Measurements from ENCODE around the gene SP100.
A peak's percentile ranks its signal among the peaks of the same experiment; 100 is the strongest.
"Not testable (repeated sequence)": the region's sequence is repeated elsewhere in the genome, so short reads cannot be mapped to it uniquely, and the experiment has no call there.

Gene SP100

DNA sequence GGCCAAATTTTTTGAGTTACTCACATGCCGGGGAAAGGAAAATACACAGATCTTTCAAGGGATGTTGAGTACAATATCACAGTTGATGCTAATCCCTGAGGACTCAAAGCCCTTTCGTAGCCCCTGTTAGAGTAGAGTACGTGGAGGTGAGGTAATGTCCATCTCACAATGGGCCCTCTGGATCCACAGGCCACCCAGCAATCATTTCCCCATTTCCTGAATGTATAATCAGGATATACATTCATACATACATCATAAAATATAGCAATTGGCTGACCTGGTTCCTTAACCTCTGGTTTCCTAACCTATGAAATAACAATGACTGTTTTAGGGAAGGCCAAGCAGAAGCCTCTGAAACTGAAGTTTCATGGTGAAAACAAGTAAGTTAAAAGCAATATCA lies 10.2 kb upstream of the SP100 start:
- H3K27me3 ChIP-seq (ENCODE audit: control insufficient read depth in 5 of 5, insufficient read depth in 4 of 5, low read length in 5 of 5) = no peaks in the 10 kb centered on the region
- H3K9me3 ChIP-seq (ENCODE audit: control insufficient read depth in 5 of 5, low read length in 5 of 5) = no peaks in the 10 kb centered on the region
- H3K4me3 ChIP-seq (ENCODE audit: low read depth in 1 of 5, low read length in 5 of 5) = no peak overlapping the region
- H3K27ac ChIP-seq (ENCODE audit: low read depth, low read length) = no peak overlapping the region
- peaks cover 3 to 20% (median 12%) of the 10 kb centered on the region in 5 donors for H3K36me3 ChIP-seq (ENCODE audit: control insufficient read depth in 5 of 5, insufficient read depth in 5 of 5, low read length in 5 of 5)
- no peak overlapping the region for H3K9ac ChIP-seq (ENCODE audit: low read length in 5 of 5)
- H3K4me1 ChIP-seq (ENCODE audit: control insufficient read depth in 5 of 5, insufficient read depth in 5 of 5, low read length in 5 of 5) = peaks cover 1 to 27% (median 19%) of the 10 kb centered on the region in 5 donors

DNA sequence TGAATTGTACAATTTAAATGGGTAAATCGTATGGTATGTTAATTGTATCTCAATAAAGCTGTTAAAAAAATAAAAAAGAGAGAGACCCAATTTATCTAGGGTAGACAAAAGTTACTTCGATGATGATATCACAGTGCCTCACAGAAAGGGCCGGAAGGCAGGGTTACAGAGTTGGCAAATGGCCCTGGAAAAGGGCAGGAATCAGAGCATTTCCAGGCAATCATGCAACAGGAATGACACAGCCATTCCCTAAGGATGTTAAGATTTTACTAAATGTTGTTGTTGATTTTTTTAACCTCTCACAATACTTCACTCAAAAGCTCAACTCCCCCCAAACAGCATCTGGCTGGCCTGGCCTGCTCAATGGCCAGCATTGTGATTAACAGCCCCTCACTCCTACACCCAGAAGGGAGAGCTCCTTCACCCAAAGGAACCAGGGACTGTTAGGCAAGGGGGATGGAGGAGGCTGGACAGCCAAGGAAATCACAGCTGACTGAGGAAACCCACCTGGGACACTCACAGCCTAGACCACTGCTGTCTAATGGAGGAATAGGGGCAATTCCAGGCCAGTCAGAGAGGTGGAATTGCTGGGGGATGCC lies 7.7 kb upstream of the SP100 start:
- H3K36me3 ChIP-seq (ENCODE audit: control insufficient read depth in 5 of 5, insufficient read depth in 5 of 5, low read length in 5 of 5) = peaks cover 0 to 14% (median 7%) of the 10 kb centered on the region in 5 donors
- H3K27ac ChIP-seq (ENCODE audit: low read depth, low read length) = peak overlapping the region; percentile 52
- H3K27me3 ChIP-seq (ENCODE audit: control insufficient read depth in 5 of 5, insufficient read depth in 4 of 5, low read length in 5 of 5) = no peaks in the 10 kb centered on the region
- H3K4me1 ChIP-seq (ENCODE audit: control insufficient read depth in 5 of 5, insufficient read depth in 5 of 5, low read length in 5 of 5) = peaks cover 2 to 47% (median 33%) of the 10 kb centered on the region in 5 donors
- H3K4me3 ChIP-seq (ENCODE audit: low read depth in 1 of 5, low read length in 5 of 5) = no peak overlapping the region
- H3K9me3 ChIP-seq (ENCODE audit: control insufficient read depth in 5 of 5, low read length in 5 of 5) = no peaks in the 10 kb centered on the region
- H3K9ac ChIP-seq (ENCODE audit: low read length in 5 of 5) = peak overlapping the region in 1 of 5 donors; percentile 4

DNA sequence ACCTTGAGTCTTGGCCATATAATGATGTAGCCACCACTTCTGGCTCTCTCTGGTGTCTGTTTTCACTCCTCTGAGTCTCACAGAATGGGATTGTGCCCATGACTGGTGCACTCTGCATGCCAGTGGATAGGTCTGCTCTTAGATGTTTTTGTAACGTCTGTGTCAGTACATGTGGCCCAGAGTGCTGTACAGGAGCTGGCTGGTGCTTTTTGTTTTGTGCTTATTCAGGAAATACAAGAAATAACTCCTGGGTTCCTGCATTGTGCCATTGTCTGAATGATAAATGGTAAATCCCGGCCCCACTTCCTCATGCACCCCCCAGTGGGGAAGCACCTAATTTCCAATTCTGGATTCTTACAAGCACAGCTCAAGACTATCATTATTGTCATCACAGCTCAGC lies 6.7 kb upstream of the SP100 start:
- H3K4me3 ChIP-seq (ENCODE audit: low read depth in 1 of 5, low read length in 5 of 5); H3K9me3 ChIP-seq (ENCODE audit: control insufficient read depth in 5 of 5, low read length in 5 of 5); H3K27me3 ChIP-seq (ENCODE audit: control insufficient read depth in 5 of 5, insufficient read depth in 4 of 5, low read length in 5 of 5); H3K36me3 ChIP-seq (ENCODE audit: control insufficient read depth in 5 of 5, insufficient read depth in 5 of 5, low read length in 5 of 5); H3K9ac ChIP-seq (ENCODE audit: low read length in 5 of 5): not testable (repeated sequence)
- Histone ChIP-seq H3K27ac (ENCODE audit: low read depth, low read length) (peak overlapping the region; percentile 52), H3K4me1 (ENCODE audit: control insufficient read depth in 5 of 5, insufficient read depth in 5 of 5, low read length in 5 of 5) (peaks cover 2 to 47% (median 33%) of the 10 kb centered on the region in 5 donors)

DNA sequence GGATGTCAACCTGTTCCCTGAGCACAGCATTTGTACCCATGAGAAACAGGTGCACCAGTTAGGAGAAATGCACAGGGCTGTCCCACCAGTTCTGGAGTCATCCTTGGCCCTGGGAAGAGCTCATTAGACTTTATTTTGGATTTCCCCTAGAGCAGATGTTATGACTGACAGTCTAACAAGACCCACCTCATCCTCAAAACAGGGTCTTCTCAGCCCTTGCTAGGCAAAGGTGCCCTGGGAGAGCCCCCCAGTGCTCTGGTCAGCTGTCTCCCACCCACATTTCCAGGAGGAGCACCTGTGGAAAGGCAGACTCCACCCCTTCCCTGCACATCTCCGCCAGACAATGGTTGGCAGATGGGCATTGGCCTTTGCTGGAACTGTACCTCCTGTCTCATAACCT lies 5.7 kb upstream of the SP100 start:
- Histone ChIP-seq H3K9me3 (ENCODE audit: control insufficient read depth in 5 of 5, low read length in 5 of 5) (no peaks in the 10 kb centered on the region), H3K4me1 (ENCODE audit: control insufficient read depth in 5 of 5, insufficient read depth in 5 of 5, low read length in 5 of 5) (peaks cover 2 to 54% (median 33%) of the 10 kb centered on the region in 5 donors), H3K4me3 (ENCODE audit: low read depth in 1 of 5, low read length in 5 of 5) (no peak overlapping the region)

DNA sequence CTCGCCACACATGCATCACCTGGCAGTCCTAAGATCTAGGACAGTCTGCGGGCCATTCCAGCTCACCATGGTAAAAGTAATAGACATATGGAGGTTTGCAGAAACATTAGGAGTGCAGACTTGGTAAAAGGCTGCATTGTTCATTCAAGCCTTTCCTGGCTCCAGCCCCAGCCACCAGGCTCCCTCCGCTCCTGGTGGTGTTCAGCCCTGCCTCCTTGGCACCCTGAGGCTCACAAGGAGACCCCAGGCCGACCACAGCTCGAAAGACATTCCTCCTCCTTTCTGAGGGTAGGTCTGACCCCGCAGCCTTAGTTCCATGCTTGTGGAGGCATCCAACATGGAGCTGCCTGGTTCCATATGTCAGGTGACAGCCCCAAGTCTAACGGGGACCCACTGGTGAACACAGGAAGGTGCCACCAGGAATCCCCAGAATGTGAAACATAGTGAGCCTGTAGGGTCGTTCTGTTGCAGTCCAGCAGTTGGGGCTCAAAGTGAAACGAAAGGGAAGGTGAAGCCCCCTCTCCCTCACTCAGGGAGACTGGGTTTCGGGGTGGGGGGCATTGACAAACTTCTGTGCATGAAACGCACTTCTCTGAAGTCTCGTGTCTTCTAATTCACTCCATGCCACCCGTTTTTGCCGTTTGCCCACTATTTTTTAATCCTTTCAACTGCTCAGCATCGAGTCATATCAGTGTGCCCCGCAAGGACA lies 5.0 kb upstream of the SP100 start:
- no peaks in the 10 kb centered on the region for H3K9me3 ChIP-seq (ENCODE audit: control insufficient read depth in 5 of 5, low read length in 5 of 5)
- H3K4me1 ChIP-seq (ENCODE audit: control insufficient read depth in 5 of 5, insufficient read depth in 5 of 5, low read length in 5 of 5) = peaks cover 2 to 61% (median 40%) of the 10 kb centered on the region in 5 donors
- H3K4me3 ChIP-seq (ENCODE audit: low read depth in 1 of 5, low read length in 5 of 5) = peak overlapping the region; percentile 88 to 95 (median 88)
- peak overlapping the region; percentile 80 to 99 (median 91) for H3K9ac ChIP-seq (ENCODE audit: low read length in 5 of 5)
- H3K27me3 ChIP-seq (ENCODE audit: control insufficient read depth in 5 of 5, insufficient read depth in 4 of 5, low read length in 5 of 5) = no peaks in the 10 kb centered on the region
- H3K27ac ChIP-seq (ENCODE audit: low read depth, low read length) = peak overlapping the region; percentile 96
- no peaks in the 10 kb centered on the region for H3K36me3 ChIP-seq (ENCODE audit: control insufficient read depth in 5 of 5, insufficient read depth in 5 of 5, low read length in 5 of 5)

More for the DNA sequence above, 5.7 kb upstream of the SP100 start:
- H3K36me3 ChIP-seq (ENCODE audit: control insufficient read depth in 5 of 5, insufficient read depth in 5 of 5, low read length in 5 of 5) = peaks cover 0 to 3% (median 0%) of the 10 kb centered on the region in 5 donors
- H3K27me3 ChIP-seq (ENCODE audit: control insufficient read depth in 5 of 5, insufficient read depth in 4 of 5, low read length in 5 of 5) = no peaks in the 10 kb centered on the region
- H3K27ac ChIP-seq (ENCODE audit: low read depth, low read length) = peak overlapping the region; percentile 52
- no peak overlapping the region for H3K9ac ChIP-seq (ENCODE audit: low read length in 5 of 5)

DNA sequence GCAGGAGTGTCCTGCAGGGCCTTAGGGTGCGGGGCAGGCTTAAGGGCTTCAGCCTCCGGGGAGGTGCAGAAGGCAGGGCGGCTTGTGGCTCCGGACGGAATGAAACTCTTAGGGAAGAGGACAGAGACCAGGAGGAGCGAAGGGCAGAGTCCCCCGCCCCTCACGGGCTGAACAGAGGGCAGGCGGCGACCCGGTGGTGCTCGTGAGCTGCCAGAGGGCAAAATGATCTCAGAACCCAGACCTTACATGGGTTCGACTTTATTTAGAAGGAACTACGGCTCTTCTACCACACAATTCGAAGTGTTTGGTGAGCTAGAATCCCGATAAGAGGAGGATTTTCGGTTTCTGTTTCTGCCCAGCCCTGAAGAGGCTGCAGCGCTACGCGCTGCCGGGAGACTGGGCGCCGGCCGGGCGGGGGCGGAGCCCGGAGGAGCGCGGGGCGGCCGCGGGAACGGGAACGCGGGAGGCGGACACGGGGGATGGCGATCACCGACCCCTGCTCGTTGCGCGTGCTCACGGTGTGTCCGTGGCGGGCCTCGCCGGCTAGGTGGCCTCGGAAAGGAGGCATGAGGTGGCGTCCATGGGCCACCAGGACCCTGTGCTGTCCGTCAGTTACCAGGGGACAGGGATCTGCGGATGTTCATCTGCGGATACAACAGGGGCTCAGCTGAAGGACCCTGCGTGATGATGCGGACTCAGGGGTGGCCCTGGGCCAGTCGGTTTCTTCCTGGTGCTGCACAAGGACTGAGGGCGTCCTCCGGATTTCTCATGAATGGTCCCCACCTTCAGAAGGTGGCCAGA lies 4.2 kb upstream of the SP100 start:
- Histone ChIP-seq H3K9ac (ENCODE audit: low read length in 5 of 5) (peak overlapping the region; percentile 80 to 99 (median 91)), H3K4me1 (ENCODE audit: control insufficient read depth in 5 of 5, insufficient read depth in 5 of 5, low read length in 5 of 5) (peaks cover 2 to 68% (median 48%) of the 10 kb centered on the region in 5 donors), H3K27ac (ENCODE audit: low read depth, low read length) (peak overlapping the region; percentile 96), H3K36me3 (ENCODE audit: control insufficient read depth in 5 of 5, insufficient read depth in 5 of 5, low read length in 5 of 5) (no peaks in the 10 kb centered on the region), H3K9me3 (ENCODE audit: control insufficient read depth in 5 of 5, low read length in 5 of 5) (no peaks in the 10 kb centered on the region), H3K4me3 (ENCODE audit: low read depth in 1 of 5, low read length in 5 of 5) (peak overlapping the region; percentile 88 to 95 (median 88)), H3K27me3 (ENCODE audit: control insufficient read depth in 5 of 5, insufficient read depth in 4 of 5, low read length in 5 of 5) (no peaks in the 10 kb centered on the region)

DNA sequence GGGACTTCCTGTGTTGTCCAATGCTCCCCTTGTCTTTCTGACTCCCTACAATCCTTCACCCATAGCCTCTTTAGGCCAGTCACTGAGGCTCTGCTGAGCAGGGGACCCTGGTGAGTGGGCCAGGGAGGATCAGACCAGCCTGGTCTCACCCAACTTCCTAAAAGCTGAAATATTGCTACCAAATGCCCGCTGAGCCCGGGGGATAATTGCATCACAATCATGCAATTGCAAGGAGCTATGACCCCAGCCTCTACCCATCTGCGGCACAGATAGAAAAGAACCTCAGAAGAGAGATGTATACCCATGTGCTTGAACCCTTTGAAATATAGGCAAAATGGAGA lies 3.7 kb upstream of the SP100 start:
- no peaks in the 10 kb centered on the region for H3K9me3 ChIP-seq (ENCODE audit: control insufficient read depth in 5 of 5, low read length in 5 of 5)
- H3K27ac ChIP-seq (ENCODE audit: low read depth, low read length) = peak overlapping the region; percentile 96
- H3K27me3 ChIP-seq (ENCODE audit: control insufficient read depth in 5 of 5, insufficient read depth in 4 of 5, low read length in 5 of 5) = no peaks in the 10 kb centered on the region
- peaks cover 2 to 69% (median 49%) of the 10 kb centered on the region in 5 donors for H3K4me1 ChIP-seq (ENCODE audit: control insufficient read depth in 5 of 5, insufficient read depth in 5 of 5, low read length in 5 of 5)
- peak overlapping the region; percentile 87 to 95 (median 88) for H3K4me3 ChIP-seq (ENCODE audit: low read depth in 1 of 5, low read length in 5 of 5)
- H3K9ac ChIP-seq (ENCODE audit: low read length in 5 of 5) = peak overlapping the region in 4 of 5 donors; percentile 80 to 94 (median 90)
- H3K36me3 ChIP-seq (ENCODE audit: control insufficient read depth in 5 of 5, insufficient read depth in 5 of 5, low read length in 5 of 5) = no peaks in the 10 kb centered on the region

DNA sequence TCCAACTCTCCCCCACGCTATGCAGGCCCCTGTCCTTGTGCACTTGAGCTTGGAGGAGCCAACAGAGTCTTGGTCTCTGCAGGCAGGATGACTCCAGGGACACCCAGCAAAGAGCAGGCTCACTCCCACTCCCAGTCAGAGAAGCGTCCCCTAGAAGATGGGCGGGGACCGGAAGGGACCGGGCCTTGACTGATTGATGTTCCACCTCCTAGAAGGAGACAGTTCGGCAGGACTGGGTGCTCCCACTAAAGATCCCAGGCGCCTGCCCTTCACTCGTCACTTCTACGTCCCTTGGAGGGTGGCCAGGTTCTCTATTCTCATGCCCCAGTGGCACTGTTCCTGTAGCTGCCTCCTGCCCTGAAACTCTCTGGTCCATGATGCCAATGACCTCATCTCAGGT lies 3.2 kb upstream of the SP100 start:
- no peak overlapping the region for H3K27ac ChIP-seq (ENCODE audit: low read depth, low read length)

DNA sequence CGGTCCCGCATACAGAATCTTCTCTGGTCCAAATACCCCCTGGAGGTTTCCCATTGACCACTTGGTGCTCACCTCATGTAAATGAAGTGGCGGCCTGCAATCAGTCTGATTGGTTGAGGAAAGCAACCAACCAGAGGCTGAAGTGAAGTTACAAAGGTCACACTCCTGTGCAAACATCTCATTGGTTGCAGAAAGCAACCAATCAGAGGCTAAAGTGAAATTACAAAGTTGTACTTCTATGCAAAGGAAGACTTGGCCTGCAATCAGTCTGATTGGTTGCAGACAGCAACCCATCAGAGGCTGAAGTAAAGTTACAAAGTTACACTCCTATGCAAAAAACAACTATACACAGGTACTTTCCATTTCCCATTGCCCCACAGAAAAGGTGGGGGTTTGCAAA lies 2.5 kb upstream of the SP100 start:
- Histone ChIP-seq H3K36me3 (ENCODE audit: control insufficient read depth in 5 of 5, insufficient read depth in 5 of 5, low read length in 5 of 5) (no peaks in the 10 kb centered on the region), H3K27ac (ENCODE audit: low read depth, low read length) (no peak overlapping the region), H3K9me3 (ENCODE audit: control insufficient read depth in 5 of 5, low read length in 5 of 5) (no peaks in the 10 kb centered on the region), H3K4me1 (ENCODE audit: control insufficient read depth in 5 of 5, insufficient read depth in 5 of 5, low read length in 5 of 5) (peaks cover 2 to 77% (median 57%) of the 10 kb centered on the region in 5 donors), H3K9ac (ENCODE audit: low read length in 5 of 5) (no peak overlapping the region), H3K27me3 (ENCODE audit: control insufficient read depth in 5 of 5, insufficient read depth in 4 of 5, low read length in 5 of 5) (no peaks in the 10 kb centered on the region), H3K4me3 (ENCODE audit: low read depth in 1 of 5, low read length in 5 of 5) (no peak overlapping the region)

More for the DNA sequence above, 3.2 kb upstream of the SP100 start:
- Histone ChIP-seq H3K4me1 (ENCODE audit: control insufficient read depth in 5 of 5, insufficient read depth in 5 of 5, low read length in 5 of 5) (peaks cover 2 to 74% (median 54%) of the 10 kb centered on the region in 5 donors), H3K9ac (ENCODE audit: low read length in 5 of 5) (no peak overlapping the region), H3K9me3 (ENCODE audit: control insufficient read depth in 5 of 5, low read length in 5 of 5) (no peaks in the 10 kb centered on the region), H3K27me3 (ENCODE audit: control insufficient read depth in 5 of 5, insufficient read depth in 4 of 5, low read length in 5 of 5) (no peaks in the 10 kb centered on the region), H3K4me3 (ENCODE audit: low read depth in 1 of 5, low read length in 5 of 5) (peak overlapping the region in 2 of 5 donors; percentile 88 to 95), H3K36me3 (ENCODE audit: control insufficient read depth in 5 of 5, insufficient read depth in 5 of 5, low read length in 5 of 5) (no peaks in the 10 kb centered on the region)

DNA sequence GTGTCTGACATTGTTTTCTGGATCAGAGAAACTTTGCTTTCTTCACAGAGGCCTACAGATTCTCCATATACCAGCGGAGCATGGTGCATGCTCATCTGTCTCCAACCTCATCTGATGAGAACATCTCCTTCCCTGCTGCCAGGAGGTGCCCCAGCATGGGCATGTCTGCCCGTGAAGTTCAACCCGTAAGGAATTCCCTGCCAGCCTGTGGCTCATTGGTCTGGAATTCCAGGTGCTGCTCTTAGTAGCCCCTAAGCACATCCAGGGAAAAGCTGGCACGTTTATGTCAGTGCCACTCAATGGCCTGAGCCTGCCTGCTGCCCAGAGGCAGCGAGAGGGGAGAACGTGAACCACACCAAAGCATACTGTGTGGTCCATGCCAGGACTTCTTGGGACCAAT lies 1.7 kb upstream of the SP100 start:
- Histone ChIP-seq H3K4me3 (ENCODE audit: low read depth in 1 of 5, low read length in 5 of 5) (no peak overlapping the region), H3K27ac (ENCODE audit: low read depth, low read length) (peak overlapping the region; percentile 90), H3K36me3 (ENCODE audit: control insufficient read depth in 5 of 5, insufficient read depth in 5 of 5, low read length in 5 of 5) (no peaks in the 10 kb centered on the region), H3K9me3 (ENCODE audit: control insufficient read depth in 5 of 5, low read length in 5 of 5) (no peaks in the 10 kb centered on the region), H3K4me1 (ENCODE audit: control insufficient read depth in 5 of 5, insufficient read depth in 5 of 5, low read length in 5 of 5) (peaks cover 2 to 77% (median 59%) of the 10 kb centered on the region in 5 donors), H3K9ac (ENCODE audit: low read length in 5 of 5) (no peak overlapping the region), H3K27me3 (ENCODE audit: control insufficient read depth in 5 of 5, insufficient read depth in 4 of 5, low read length in 5 of 5) (no peaks in the 10 kb centered on the region)

All from subcutaneous abdominal adipose tissue (tissue), 5 donors.